H1 (cell line): ENCODE measurements around the gene ZNF496. TPM values are rescaled to one million over a fixed set of nuclear protein-coding genes. Genes with fewer than 3 reads are reported as not detected.

Source experiments
- CTCF ChIA-PET: fragments of 300-600 bp; sonication (Branson Sonifier 250); formaldehyde crosslinking; loops from one replicate; lab custom pipeline; 2021; ENCODE audit not compliant: partially characterized antibody; lab: Charles Lee
- POLR2A ChIA-PET: fragments of 300-600 bp; sonication (Branson Sonifier 250); formaldehyde crosslinking; loops from one replicate; lab custom pipeline; 2021; ENCODE audit warnings: inconsistent platforms; ENCODE audit not compliant: partially characterized antibody; lab: Charles Lee
- DNase-seq, 2 experiments: peaks; one replicate each; pipeline versions ENCODE4 v3.0.0 to v3.0.0-alpha.2; 2010 to 2022; ENCODE audit warnings: low spot score in 2 of 2, low read depth in 1 of 2, mixed read lengths in 1 of 2
- FAIRE-seq: peaks from 2 replicates; lab custom pipeline; 2011; peaks lifted over from hg19 to GRCh38; lab: Jason Lieb, UNC
- H2AFZ ChIP-seq: 2 replicates; pipeline ENCODE4 v1.8.1; 2012; ENCODE audit warnings: low read length, inconsistent platforms
- H2AK5ac ChIP-seq: 2 replicates; pipeline ENCODE4 v1.6.1; 2013; ENCODE audit warnings: low read depth, low read length
- H2BK120ac ChIP-seq: replicated peaks from 2 replicates; pipeline ENCODE3; 2013; ENCODE audit warnings: low read depth, low read length, inconsistent platforms
- H2BK12ac ChIP-seq: 2 replicates; pipeline ENCODE4 v1.6.1; 2013; ENCODE audit warnings: low read depth, low read length
- H2BK15ac ChIP-seq: 2 replicates; pipeline ENCODE4 v1.6.1; 2013; ENCODE audit warnings: low read length
- H2BK20ac ChIP-seq: 2 replicates; pipeline ENCODE4 v1.6.1; 2013; ENCODE audit warnings: low read length
- H2BK5ac ChIP-seq: 2 replicates; pipeline ENCODE4 v1.6.1; 2013; ENCODE audit warnings: low read depth, low read length
- H3K14ac ChIP-seq: 2 replicates; pipeline ENCODE4 v1.6.1; 2013; ENCODE audit warnings: inconsistent platforms; ENCODE audit not compliant: insufficient read length
- H3K18ac ChIP-seq: 2 replicates; pipeline ENCODE4 v1.6.1; 2013; ENCODE audit warnings: low read length; ENCODE audit errors: extremely low read depth
- H3K23ac ChIP-seq: 2 replicates; pipeline ENCODE4 v1.6.1; 2013; ENCODE audit warnings: inconsistent platforms; ENCODE audit not compliant: insufficient read length
- H3K23me2 ChIP-seq: 2 replicates; pipeline ENCODE4 v1.6.1; 2013; ENCODE audit warnings: low read depth, low read length
- H3K27ac ChIP-seq: 2 replicates; pipeline ENCODE4 v1.6.1; 2011; ENCODE audit warnings: low read depth, low read length, inconsistent platforms
- H3K27me3 ChIP-seq, 4 experiments: replicated peaks in 1 of 4; 1 replicate in 1 of 4; 2 replicates in 3 of 4; pipeline versions ENCODE4 v1.6.1 to v1.8.1; 2011 to 2013; ENCODE audit warnings: low read length in 3 of 4, mild to moderate bottlenecking in 3 of 4, inconsistent platforms in 2 of 4, mixed read lengths in 2 of 4, moderate library complexity in 1 of 4; ENCODE audit not compliant: control insufficient read depth in 3 of 4, insufficient read depth in 3 of 4; ENCODE audit errors: extremely low read depth in 1 of 4
- H3K36me3 ChIP-seq, 4 experiments: 2 replicates each; pipeline versions ENCODE4 v1.6.1 to v1.8.1; 2011 to 2013; ENCODE audit warnings: mild to moderate bottlenecking in 4 of 4, low read length in 3 of 4, moderate library complexity in 2 of 4, control low read depth in 1 of 4, inconsistent platforms in 1 of 4; ENCODE audit not compliant: insufficient read depth in 4 of 4, control insufficient read depth in 2 of 4
- H3K4ac ChIP-seq: replicated peaks from 2 replicates; pipeline ENCODE3; 2013; ENCODE audit warnings: low read length, low read depth, mixed read lengths, inconsistent platforms; ENCODE audit not compliant: insufficient read length
- H3K4me1 ChIP-seq, 4 experiments: replicated peaks in 1 of 4; 1 replicate in 1 of 4; 2 replicates in 3 of 4; pipeline versions ENCODE4 v1.6.1 to v1.8.1; 2011 to 2013; ENCODE audit warnings: low read length in 3 of 4, inconsistent platforms in 2 of 4, mixed read lengths in 1 of 4; ENCODE audit not compliant: insufficient read depth in 4 of 4, control insufficient read depth in 3 of 4
- H3K4me2 ChIP-seq, 2 experiments: 2 replicates each; pipeline versions ENCODE4 v1.6.1 to v1.8.1; 2011 to 2013; ENCODE audit warnings: low read depth in 2 of 2, low read length in 2 of 2, control low read depth in 1 of 2, inconsistent platforms in 1 of 2, mild to moderate bottlenecking in 1 of 2; ENCODE audit not compliant: insufficient read depth in 1 of 2
- H3K4me3 ChIP-seq, 4 experiments: fragments of 200-600, 300-600 bp in 1 of 4; sonication (generic), shearing (Covaris generic), sonication (Bioruptor Twin) in 1 of 4; 2 replicates each; pipeline versions ENCODE4 v1.5.1 to v1.8.1; 2011 to 2016; ENCODE audit warnings: low read length in 4 of 4, low read depth in 3 of 4, control low read depth in 2 of 4, inconsistent platforms in 2 of 4, mild to moderate bottlenecking in 2 of 4, mixed read lengths in 1 of 4, moderate library complexity in 1 of 4; ENCODE audit not compliant: insufficient read depth in 2 of 4; ENCODE audit errors: extremely low read depth in 1 of 4
- H3K56ac ChIP-seq: replicated peaks from 2 replicates; pipeline ENCODE3; 2013; ENCODE audit warnings: low read depth, mild to moderate bottlenecking, mixed read lengths, low read length, inconsistent platforms; ENCODE audit not compliant: insufficient read length
- H3K79me1 ChIP-seq: 2 replicates; pipeline ENCODE4 v1.6.1; 2013; ENCODE audit warnings: low read depth, low read length, control low read depth
- H3K79me2 ChIP-seq, 2 experiments: 2 replicates each; pipeline versions ENCODE4 v1.6.1 to v1.8.1; 2012 to 2013; ENCODE audit warnings: low read length in 2 of 2, mild to moderate bottlenecking in 2 of 2, inconsistent platforms in 1 of 2; ENCODE audit not compliant: insufficient read depth in 2 of 2, control insufficient read depth in 1 of 2
- H3K9ac ChIP-seq, 4 experiments: replicated peaks in 1 of 4; 1 replicate in 1 of 4; 2 replicates in 3 of 4; pipeline versions ENCODE4 v1.6.1 to v1.8.1; 2011 to 2013; ENCODE audit warnings: low read depth in 3 of 4, low read length in 3 of 4, control low read depth in 2 of 4, mild to moderate bottlenecking in 2 of 4, moderate library complexity in 2 of 4, inconsistent platforms in 1 of 4; ENCODE audit errors: extremely low read depth in 1 of 4
- H3K9me3 ChIP-seq, 2 experiments: 2 replicates each; pipeline versions ENCODE4 v1.6.1 to v1.8.1; 2012 to 2013; ENCODE audit warnings: mild to moderate bottlenecking in 2 of 2, moderate library complexity in 2 of 2, control low read depth in 1 of 2, inconsistent platforms in 1 of 2, low read depth in 1 of 2, low read length in 1 of 2, mixed read lengths in 1 of 2; ENCODE audit not compliant: insufficient read depth in 2 of 2
- H4K20me1 ChIP-seq, 2 experiments: replicated peaks in 1 of 2; 2 replicates each; pipeline versions ENCODE3 to v1.8.1; 2011 to 2013; ENCODE audit warnings: inconsistent platforms in 2 of 2, low read length in 2 of 2, mild to moderate bottlenecking in 1 of 2; ENCODE audit not compliant: insufficient read depth in 2 of 2, control insufficient read depth in 1 of 2
- H4K5ac ChIP-seq: 2 replicates; pipeline ENCODE4 v1.6.1; 2013; ENCODE audit warnings: low read length, low read depth, mixed read lengths, inconsistent platforms; ENCODE audit not compliant: insufficient read length
- H4K8ac ChIP-seq: 2 replicates; pipeline ENCODE4 v1.8.0; 2013; ENCODE audit warnings: mild to moderate bottlenecking, moderate library complexity, low read length, inconsistent platforms; ENCODE audit not compliant: insufficient read depth; ENCODE audit errors: extremely low read depth
- H4K91ac ChIP-seq: replicated peaks from 2 replicates; pipeline ENCODE3; 2013; ENCODE audit warnings: low read length, mixed read lengths, inconsistent platforms; ENCODE audit not compliant: insufficient read length
- ASH2L ChIP-seq: fragments of 200-600, 300-600 bp; sonication (generic); IDR thresholded peaks from one replicate; pipeline ENCODE4 v1.7.1; 2017; ENCODE audit warnings: low read length
- BCL11A ChIP-seq, 2 experiments: IDR thresholded peaks; one replicate each; pipeline ENCODE4 v1.6.1; 2011; ENCODE audit warnings: low read depth in 2 of 2, low read length in 2 of 2, mild to moderate bottlenecking in 2 of 2
- CBX5 ChIP-seq: fragments of 300-800, 300-1000 bp; sonication (generic); IDR thresholded peaks from 2 replicates; pipeline ENCODE4 v1.7.1; 2016; ENCODE audit warnings: antibody characterized with exemption, low read length, low read depth
- CBX8 ChIP-seq: fragments of 300-800, 300-1000 bp; sonication (generic); IDR thresholded peaks from 2 replicates; pipeline ENCODE4 v1.7.1; 2016; ENCODE audit warnings: low read depth, low read length, borderline replicate concordance
- EGR1 ChIP-seq: IDR thresholded peaks from 2 replicates; pipeline ENCODE4 v1.6.1; 2011; ENCODE audit warnings: low read depth, low read length, borderline replicate concordance
- HDAC6 ChIP-seq: IDR thresholded peaks from one replicate; pipeline ENCODE4 v1.7.1; 2012; ENCODE audit warnings: low read depth, mild to moderate bottlenecking, inconsistent platforms, low read length, moderate library complexity
- POLR2AphosphoS5 ChIP-seq: IDR thresholded peaks from 2 replicates; pipeline ENCODE4 v1.6.1; 2011; ENCODE audit warnings: low read depth, low read length
- POU5F1 ChIP-seq: IDR thresholded peaks from 2 replicates; pipeline ENCODE4 v1.6.1; 2011; ENCODE audit warnings: low read depth, mild to moderate bottlenecking, low read length, moderate library complexity
- RAD21 ChIP-seq, 2 experiments: IDR thresholded peaks in 1 of 2; conservative IDR thresholded peaks in 1 of 2; 2 replicates each; pipeline ENCODE4 v1.6.1; 2011; ENCODE audit warnings: low read depth in 2 of 2, low read length in 2 of 2, improper control_type of control experiment in 1 of 2, inconsistent platforms in 1 of 2, mild to moderate bottlenecking in 1 of 2, moderate library complexity in 1 of 2
- TAF1 ChIP-seq: IDR thresholded peaks from 2 replicates; pipeline ENCODE4 v1.6.1; 2011; ENCODE audit warnings: mild to moderate bottlenecking, low read depth, low read length
- WGBS, 2 experiments: shearing (Covaris generic) in 1 of 2; methylation state at CpG; one replicate each; pipeline versions ENCODE4 v1.1.6 to v1.1.7; 2013 to 2015; ENCODE audit warnings: low lambda C conversion rate in 2 of 2, mixed read lengths in 2 of 2, inconsistent platforms in 1 of 2, low coverage in 1 of 2, missing lambda C conversion rate in 1 of 2; ENCODE audit not compliant: insufficient replicate concordance in 2 of 2, insufficient coverage in 1 of 2, insufficient read length in 1 of 2; ENCODE audit errors: extremely low coverage in 1 of 2, missing lambda C conversion rate in 1 of 2; 5-methylcytosine and 5-hydroxymethylcytosine counted together
- polyA plus RNA-seq, 7 experiments: library from polyadenylated mRNA; depleted of rRNA in 3 of 7; stranded (reverse) in 5 of 7; unstranded in 2 of 7; fragments of >200 nt in 5 of 7; fragments of 200-250 nt in 2 of 7; gene quantifications; 1 replicate in 5 of 7; 2 replicates in 1 of 7; 4 replicates in 1 of 7; pipeline versions ENCODE4 v1.2.1 to v1.2.3, GENCODE V29; 2011 to 2013; ENCODE audit warnings: missing spikeins in 2 of 7, mixed read lengths in 2 of 7
- total RNA-seq: library from RNA; stranded (reverse); fragmentation: NEBNext Ultra II Directional; extraction: Animal tissue kit (Norgen Biotek cat#: 25700); gene quantifications from 2 replicates; pipeline ENCODE4 v1.2.1, GENCODE V29; 2021
- TF ChIP-seq, protein P1 (sequence below): IDR thresholded peaks from 2 replicates; pipeline ENCODE4 v1.6.1; 2012; ENCODE audit warnings: inconsistent platforms
- TF ChIP-seq, protein P2 (sequence below): IDR thresholded peaks from 2 replicates; pipeline ENCODE4 v1.6.1; 2012; ENCODE audit warnings: inconsistent platforms

Gene ZNF496
- total and polyA plus RNA-seq, 2 of the 8 experiments (the other 6 are each of a cell fraction or from before 2014, with no cell fraction given) = 27.9 to 71.4 TPM

DNA sequence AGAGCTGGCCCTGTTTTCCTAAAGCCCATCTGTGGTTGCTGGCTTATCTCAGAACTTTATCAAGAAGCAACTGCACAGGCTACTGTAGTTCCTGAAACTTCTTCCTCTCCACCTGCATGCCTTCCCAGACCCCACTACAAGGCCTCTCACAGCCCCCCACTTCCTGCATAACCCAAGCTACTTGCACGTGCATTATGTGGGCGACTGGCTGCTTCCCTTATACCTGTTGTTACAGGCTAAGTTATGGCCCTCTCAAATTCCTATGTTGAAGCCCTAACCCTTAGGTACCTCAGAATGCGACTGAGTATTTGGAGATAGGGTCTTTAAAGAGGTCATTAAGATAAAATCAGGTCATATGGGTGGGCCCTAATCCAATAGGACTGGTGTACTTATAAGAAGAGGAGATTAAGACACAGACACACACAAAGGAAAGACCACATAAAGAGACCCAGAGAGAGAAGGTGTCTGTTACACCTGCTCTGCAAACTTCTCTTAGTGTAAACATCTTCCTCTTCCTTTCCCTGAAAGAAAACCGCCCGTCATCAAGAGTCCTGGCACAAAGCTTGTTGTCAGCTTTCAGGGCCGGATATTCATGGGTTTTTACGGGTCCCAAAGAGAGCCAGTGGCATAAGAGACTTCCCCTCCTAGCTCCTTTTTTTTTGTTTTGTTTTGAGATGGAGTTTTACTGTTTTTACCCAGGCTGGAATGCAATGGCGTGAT lies 5.1 kb downstream of the ZNF496 start:
- DNase-seq = no peak
- Histone ChIP-seq H2AFZ (no peak overlapping the region), H3K18ac (no peak overlapping the region), H4K20me1 (peaks cover 2 to 18% of the 10 kb centered on the region in 2 experiments), H2BK12ac (no peak overlapping the region), H2BK120ac (no peak overlapping the region), H2BK5ac (no peak overlapping the region), H3K14ac (no peak overlapping the region), H3K4ac (no peak overlapping the region), H4K91ac (no peak overlapping the region), H2BK15ac (no peak overlapping the region), H3K23me2 (peaks cover 4% of the 10 kb centered on the region), H4K8ac (no peak overlapping the region), H3K27me3 (no peaks in the 10 kb centered on the region), H3K4me3 (no peak overlapping the region), H3K4me2 (no peak overlapping the region), H3K9ac (no peak overlapping the region), H3K56ac (no peak overlapping the region), H3K79me1 (peaks cover 19% of the 10 kb centered on the region; the same call in 1 of the 2 replicates), H3K9me3 (no peaks in the 10 kb centered on the region), H2BK20ac (no peak overlapping the region), H3K23ac (no peak overlapping the region), H2AK5ac (no peak overlapping the region), H3K79me2 (peaks cover 3 to 35% of the 10 kb centered on the region in 2 experiments; a peak in 3 of 4 replicates), H3K36me3 (peaks cover 29 to 71% (median 49%) of the 10 kb centered on the region in 4 experiments), H3K4me1 (peaks cover 5 to 12% (median 6%) of the 10 kb centered on the region in 4 experiments; a peak in 5 of 7 replicates), H3K27ac (no peak overlapping the region), H4K5ac (no peak overlapping the region)
- ChIA-PET POLR2A (interaction anchor here (1.2 to 5.3 kb wide), 6 partner anchors 9 to 158 kb away, joined by 4 to 31 read pairs (median 4); no protein-coding TSS in a partner anchor), CTCF (interaction anchor here (0.7 to 2.3 kb wide), 2 partner anchors 9 to 207 kb away, joined by 3 to 11 read pairs; no protein-coding TSS in a partner anchor)
- WGBS, 2 experiments = 98% methylated on average over 8 of the region's 8 CpGs; no CpG with 5 or more reads in 1 of the 2 experiments
- no peak for FAIRE-seq
- TF ChIP-seq POU5F1 (no peak), CBX8 (no peak), TAF1 (no peak), ASH2L (no peak), RAD21 (IDR thresholded peaks at IDR 0.05 in 1 of 2, conservative IDR thresholded peaks at IDR 0.05 in 1 of 2; ENCODE audit: low read depth in 2 of 2, low read length in 2 of 2) (no peak), POLR2AphosphoS5 (no peak), BCL11A (IDR thresholded peaks at IDR 0.05; ENCODE audit: low read depth in 2 of 2, low read length in 2 of 2) (no peak), CBX5 (no peak), EGR1 (no peak), HDAC6 (no peak)
- TF ChIP-seq, protein P1, sequence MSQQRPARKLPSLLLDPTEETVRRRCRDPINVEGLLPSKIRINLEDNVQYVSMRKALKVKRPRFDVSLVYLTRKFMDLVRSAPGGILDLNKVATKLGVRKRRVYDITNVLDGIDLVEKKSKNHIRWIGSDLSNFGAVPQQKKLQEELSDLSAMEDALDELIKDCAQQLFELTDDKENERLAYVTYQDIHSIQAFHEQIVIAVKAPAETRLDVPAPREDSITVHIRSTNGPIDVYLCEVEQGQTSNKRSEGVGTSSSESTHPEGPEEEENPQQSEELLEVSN = no peak
- TF ChIP-seq, protein P2, sequence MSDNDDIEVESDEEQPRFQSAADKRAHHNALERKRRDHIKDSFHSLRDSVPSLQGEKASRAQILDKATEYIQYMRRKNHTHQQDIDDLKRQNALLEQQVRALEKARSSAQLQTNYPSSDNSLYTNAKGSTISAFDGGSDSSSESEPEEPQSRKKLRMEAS = no peak
